Tibial artery (tissue), 4 donors: Measurements from ENCODE around the gene DOK6.

Experiments
- DNase-seq, 2 donors: peaks; one replicate each; pipeline ENCODE4 v3.0.0-alpha.2; 2019
- H3K27ac ChIP-seq, 2 donors: fragments of 200-600 bp; sonication (generic) in 1 of 2; 1 replicate in 1 of 2; 2 replicates in 1 of 2; pipeline ENCODE4 v1.5.1; 2018 to 2019; ENCODE audit warnings: mild to moderate bottlenecking in 1 of 2
- H3K27me3 ChIP-seq, 2 donors: fragments of 200-600 bp; sonication (generic) in 1 of 2; one replicate each; pipeline versions ENCODE4 v1.5.1 to v1.6.0; 2016 to 2019
- H3K36me3 ChIP-seq, 3 donors: fragments of 200-600 bp; sonication (generic) in 2 of 3; one replicate each; pipeline ENCODE4 v1.5.1; 2016 to 2019; ENCODE audit warnings: mild to moderate bottlenecking in 2 of 3
- H3K4me1 ChIP-seq, 4 donors: fragments of 200-600 bp; sonication (generic) in 2 of 4; 1 replicate in 3 of 4; 2 replicates in 1 of 4; pipeline ENCODE4 v1.5.1; 2016 to 2019
- H3K4me3 ChIP-seq, 2 donors: fragments of 200-600 bp; sonication (generic) in 1 of 2; 1 replicate in 1 of 2; 2 replicates in 1 of 2; pipeline ENCODE4 v1.5.1; 2018 to 2019; ENCODE audit warnings: mild to moderate bottlenecking in 2 of 2
- H3K9me3 ChIP-seq, 3 donors: fragments of 200-600 bp; sonication (generic) in 1 of 3; one replicate each; pipeline ENCODE4 v1.5.1; 2016 to 2019
- intact Hi-C: fragments of 100-400 bp; cut with DNase I; formaldehyde crosslinking; loops from one replicate; pipeline ENCODE4 v1.15.0; 2023; ENCODE audit warnings: low total_unique reads
- TF ChIP-seq, protein P1 (sequence below), 2 experiments: fragments of 200-600 bp in 1 of 2; fragments of 450-650 bp in 1 of 2; IDR thresholded peaks; one replicate each; pipeline ENCODE4 v1.5.1; 2017 to 2019; ENCODE audit warnings: antibody characterized with exemption in 2 of 2, mild to moderate bottlenecking in 1 of 2, moderate library complexity in 1 of 2

Gene DOK6

DNA sequence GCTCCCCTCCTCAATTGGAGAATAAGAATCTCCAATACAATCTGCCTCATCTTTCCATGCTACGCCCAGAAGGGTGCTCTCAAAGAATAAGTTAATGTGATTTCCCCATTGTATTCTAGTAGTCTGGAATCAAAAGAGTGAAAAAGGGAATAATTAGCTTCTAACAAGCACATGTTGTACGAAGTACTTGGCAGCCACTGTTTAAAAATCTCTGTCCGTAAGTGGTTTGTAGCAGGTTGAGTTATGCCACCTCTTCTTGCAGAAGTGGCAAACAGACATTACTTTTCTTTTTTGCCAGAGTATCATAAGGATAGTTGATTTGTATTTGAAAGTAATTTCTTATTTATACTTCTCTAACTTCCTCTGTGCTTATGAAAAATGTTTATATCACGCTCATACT, 362.3 kb downstream of the DOK6 start:
- Histone ChIP-seq H3K4me3 (no peak overlapping the region), H3K27me3 (no peaks in the 10 kb centered on the region), H3K4me1 (no peaks in the 10 kb centered on the region), H3K9me3 (no peaks in the 10 kb centered on the region), H3K36me3 (no peaks in the 10 kb centered on the region), H3K27ac (no peak overlapping the region)
- no peak for DNase-seq
- TF ChIP-seq, protein P1, sequence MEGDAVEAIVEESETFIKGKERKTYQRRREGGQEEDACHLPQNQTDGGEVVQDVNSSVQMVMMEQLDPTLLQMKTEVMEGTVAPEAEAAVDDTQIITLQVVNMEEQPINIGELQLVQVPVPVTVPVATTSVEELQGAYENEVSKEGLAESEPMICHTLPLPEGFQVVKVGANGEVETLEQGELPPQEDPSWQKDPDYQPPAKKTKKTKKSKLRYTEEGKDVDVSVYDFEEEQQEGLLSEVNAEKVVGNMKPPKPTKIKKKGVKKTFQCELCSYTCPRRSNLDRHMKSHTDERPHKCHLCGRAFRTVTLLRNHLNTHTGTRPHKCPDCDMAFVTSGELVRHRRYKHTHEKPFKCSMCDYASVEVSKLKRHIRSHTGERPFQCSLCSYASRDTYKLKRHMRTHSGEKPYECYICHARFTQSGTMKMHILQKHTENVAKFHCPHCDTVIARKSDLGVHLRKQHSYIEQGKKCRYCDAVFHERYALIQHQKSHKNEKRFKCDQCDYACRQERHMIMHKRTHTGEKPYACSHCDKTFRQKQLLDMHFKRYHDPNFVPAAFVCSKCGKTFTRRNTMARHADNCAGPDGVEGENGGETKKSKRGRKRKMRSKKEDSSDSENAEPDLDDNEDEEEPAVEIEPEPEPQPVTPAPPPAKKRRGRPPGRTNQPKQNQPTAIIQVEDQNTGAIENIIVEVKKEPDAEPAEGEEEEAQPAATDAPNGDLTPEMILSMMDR (IDR thresholded peaks at IDR 0.05): no peak
- intact Hi-C loops: no loop called here

DNA sequence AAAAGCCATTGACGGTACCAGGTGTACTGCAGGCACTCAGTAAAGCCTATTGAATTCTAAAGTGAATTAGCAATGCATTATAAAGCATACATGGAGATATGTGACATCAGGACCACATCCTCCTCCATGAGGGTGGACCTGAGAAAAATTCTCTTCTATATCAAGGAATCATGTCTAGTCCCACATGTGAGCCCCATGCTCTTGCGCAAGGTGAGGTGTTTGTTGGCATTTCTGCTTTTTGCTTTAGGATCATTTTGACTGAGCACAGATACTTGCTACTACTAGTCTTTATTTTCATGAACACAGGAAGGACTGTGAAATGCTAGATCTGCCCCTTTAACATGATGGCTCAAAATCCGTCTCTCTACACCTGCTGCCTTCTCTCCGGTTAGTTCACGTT, 363.1 kb downstream of the DOK6 start:
- no peak overlapping the region for H3K27ac ChIP-seq
- H3K9me3 ChIP-seq: no peaks in the 10 kb centered on the region
- no peaks in the 10 kb centered on the region for H3K27me3 ChIP-seq
- no peaks in the 10 kb centered on the region for H3K36me3 ChIP-seq
- H3K4me1 ChIP-seq: no peaks in the 10 kb centered on the region
- no peak overlapping the region for H3K4me3 ChIP-seq
- intact Hi-C loops: no loop called here
- DNase-seq: no peak
- TF ChIP-seq, protein P1 (IDR thresholded peaks at IDR 0.05): no peak

DNA sequence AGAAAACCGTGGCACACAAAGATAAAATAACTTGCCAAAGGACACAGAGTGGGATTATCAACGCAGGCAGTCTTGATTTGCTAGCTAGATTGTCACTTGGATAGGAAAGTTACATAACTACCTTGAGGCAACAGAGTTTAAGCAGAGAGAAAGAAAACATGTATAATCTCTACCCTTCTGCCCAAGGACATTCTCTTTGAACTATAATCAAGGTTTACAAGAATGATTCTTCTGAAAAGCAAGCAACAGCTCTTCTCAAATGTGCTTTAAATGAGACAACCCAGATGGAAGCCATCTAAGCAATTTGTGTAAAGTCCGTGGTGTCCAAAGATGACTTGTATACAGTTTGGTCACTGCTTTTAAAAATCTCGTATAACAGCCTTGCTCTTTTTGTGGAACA, 369.6 kb downstream of the DOK6 start:
- H3K36me3 ChIP-seq: no peaks in the 10 kb centered on the region
- no peaks in the 10 kb centered on the region for H3K9me3 ChIP-seq
- no peak overlapping the region for H3K27ac ChIP-seq
- TF ChIP-seq, protein P1 (IDR thresholded peaks at IDR 0.05): no peak
- no peak overlapping the region for H3K4me3 ChIP-seq
- DNase-seq: no peak
- no peaks in the 10 kb centered on the region for H3K4me1 ChIP-seq
- H3K27me3 ChIP-seq: no peaks in the 10 kb centered on the region
- intact Hi-C loops: no loop called here

DNA sequence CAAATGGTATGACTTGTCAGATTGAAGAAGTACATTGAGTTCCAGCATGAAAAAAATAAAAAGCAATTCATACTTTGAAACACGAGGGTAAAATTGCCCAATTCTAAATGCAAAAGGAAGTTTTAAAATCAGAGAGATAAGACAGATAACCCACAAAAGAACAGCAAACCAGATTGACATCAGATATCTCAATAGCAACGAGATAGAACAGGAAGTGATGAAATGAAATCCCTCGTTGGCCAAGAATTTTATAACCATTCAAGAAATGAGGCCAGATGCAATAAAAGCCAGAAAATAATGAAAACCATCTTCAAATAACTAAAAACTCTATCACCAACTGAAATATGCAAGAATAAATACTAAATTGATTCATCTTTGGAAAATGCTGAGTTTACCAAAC, 374.1 kb downstream of the DOK6 start:
- Histone ChIP-seq H3K27me3 (no peaks in the 10 kb centered on the region), H3K9me3 (no peaks in the 10 kb centered on the region), H3K36me3 (no peaks in the 10 kb centered on the region), H3K4me3 (no peak overlapping the region), H3K27ac (no peak overlapping the region), H3K4me1 (no peaks in the 10 kb centered on the region)
- no peak for DNase-seq
- TF ChIP-seq, protein P1 (IDR thresholded peaks at IDR 0.05): no peak
- intact Hi-C loops: no loop called here

DNA sequence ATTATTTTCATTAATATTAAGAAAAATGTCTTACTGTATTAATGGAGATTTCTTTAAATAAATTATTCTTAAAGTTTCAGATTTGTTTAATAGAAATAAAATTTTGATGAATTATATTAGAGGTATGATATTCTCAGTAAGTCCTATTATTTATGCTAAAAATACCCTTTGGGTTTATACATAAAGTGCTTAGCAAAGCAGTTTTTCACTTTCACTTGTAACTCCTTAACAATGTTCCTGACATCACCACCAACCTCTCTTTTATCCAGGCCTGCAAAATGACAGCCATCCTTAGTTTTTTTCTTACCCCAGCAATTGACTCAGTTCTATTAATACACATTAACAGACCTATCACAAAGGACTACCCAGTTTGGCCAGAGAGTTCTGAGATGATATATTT, 376.6 kb downstream of the DOK6 start:
- TF ChIP-seq, protein P1 (IDR thresholded peaks at IDR 0.05): no peak
- Histone ChIP-seq H3K9me3 (no peaks in the 10 kb centered on the region), H3K4me1 (no peaks in the 10 kb centered on the region), H3K4me3 (no peak overlapping the region), H3K27me3 (no peaks in the 10 kb centered on the region), H3K36me3 (no peaks in the 10 kb centered on the region), H3K27ac (no peak overlapping the region)
- intact Hi-C loops: no loop called here
- no peak for DNase-seq

DNA sequence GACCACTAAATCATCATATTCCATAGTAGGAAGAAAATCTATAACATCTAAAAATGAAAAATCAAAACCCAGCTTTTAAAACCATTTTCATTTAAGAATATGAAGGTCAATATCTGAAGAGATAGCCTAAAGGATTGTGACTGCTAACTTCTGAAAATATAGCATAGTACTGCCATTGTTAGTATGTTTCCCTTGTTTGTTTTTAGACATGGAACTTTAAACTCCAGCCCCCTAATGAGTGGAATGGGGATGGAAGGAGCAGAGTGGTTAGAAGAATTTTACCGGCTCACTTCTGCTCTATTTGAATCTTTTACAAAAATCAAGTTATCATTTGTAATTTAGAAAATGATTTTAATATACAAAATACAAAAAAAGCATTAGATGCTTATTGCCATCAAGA, 378.0 kb downstream of the DOK6 start:
- TF ChIP-seq, protein P1 (IDR thresholded peaks at IDR 0.05): no peak
- Histone ChIP-seq H3K27me3 (no peaks in the 10 kb centered on the region), H3K9me3 (no peaks in the 10 kb centered on the region), H3K4me1 (no peaks in the 10 kb centered on the region), H3K36me3 (no peaks in the 10 kb centered on the region), H3K4me3 (no peak overlapping the region), H3K27ac (no peak overlapping the region)
- DNase-seq: no peak
- intact Hi-C loops: no loop called here
